SK-N-SH treated with all-trans-retinoic acid at 6 μM for 48 hours (cell line): ENCODE results near the gene NEAT1.

ENCODE experiments used
- GLIS3 ChIP-seq: fragments of 250-450 bp; sonication (Bioruptor Pico); IDR thresholded peaks from 2 replicates; pipeline ENCODE4 v1.5.0; 2020; ENCODE audit warnings: mild to moderate bottlenecking, moderate library complexity
- PATZ1 ChIP-seq: fragments of 250-450 bp; sonication (Bioruptor Pico); IDR thresholded peaks from 2 replicates; pipeline ENCODE4 v1.8.0; 2020; ENCODE audit warnings: mild to moderate bottlenecking, moderate library complexity, borderline replicate concordance
- RARB ChIP-seq: fragments of 250-450 bp; sonication (Bioruptor Pico); IDR thresholded peaks from 2 replicates; pipeline ENCODE4 v1.8.0; 2021; ENCODE audit warnings: mild to moderate bottlenecking, moderate library complexity
- SNAI2 ChIP-seq: fragments of 250-450 bp; sonication (Bioruptor Pico); IDR thresholded peaks from 2 replicates; pipeline ENCODE4 v1.5.0; 2020; ENCODE audit warnings: mild to moderate bottlenecking, moderate library complexity
- ZFP3 ChIP-seq: fragments of 250-450 bp; sonication (Bioruptor Pico); IDR thresholded peaks from 2 replicates; pipeline ENCODE4 v1.5.0; 2020; ENCODE audit warnings: mild to moderate bottlenecking, moderate library complexity
- ZNF565 ChIP-seq: fragments of 450-650 bp; formaldehyde crosslinking; conservative IDR thresholded peaks from 2 replicates; pipeline ENCODE4 v1.5.0; 2020; ENCODE audit warnings: low read depth, mild to moderate bottlenecking, moderate library complexity

GRCh38 chr11:65437436-65438227 is 15.0 kb downstream of the NEAT1 start:
- no peak; the same call in 1 of the 2 replicates for TF ChIP-seq GLIS3 (CRISPR knock-in tag)
- TF ChIP-seq PATZ1 (CRISPR knock-in tag), result peak; percentile 50
- peak; percentile 31; the same call in 1 of the 2 replicates for TF ChIP-seq RARB (CRISPR knock-in tag)
- no peak for TF ChIP-seq ZFP3 (CRISPR knock-in tag)
- no peak for TF ChIP-seq ZNF565 (CRISPR knock-in tag)
- no peak for TF ChIP-seq SNAI2 (CRISPR knock-in tag)
